ENCODE measurements around the gene CFAP74. TPM values are rescaled to one million over a fixed set of nuclear protein-coding genes. Genes with fewer than 3 reads are reported as not detected.

CFAP74 gene
- total RNA-seq, 6 experiments from 2014 or later: 0.16 to 3.5 (median 0.32) TPM; not detected in 1

DNA sequence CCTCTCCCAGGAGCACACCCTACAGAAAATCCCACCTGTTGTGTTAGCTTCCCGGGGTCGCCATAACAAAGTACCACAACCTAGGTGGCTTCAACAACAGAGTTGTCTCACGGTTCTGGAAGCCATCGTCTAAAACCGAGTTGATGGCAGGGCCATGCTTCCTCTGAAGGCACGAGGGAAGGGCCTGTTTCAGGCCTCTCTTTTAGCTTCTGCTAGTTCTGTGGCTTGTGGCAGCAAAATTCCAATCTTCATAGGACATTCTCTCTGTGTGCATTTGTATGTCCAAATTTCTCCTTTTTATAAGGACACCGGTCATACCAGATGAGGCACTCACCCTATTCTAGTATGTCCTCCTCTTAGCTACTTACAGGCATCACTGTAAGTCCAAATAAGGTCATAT is 3.2 kb downstream of the CFAP74 start:
- Histone ChIP-seq H3K27me3 (peaks cover 0 to 9% of the 10 kb centered on the region in 2 donors), H3K4me1 (no peaks in the 10 kb centered on the region)
- intact Hi-C loops (cut with DNase I): no loop called here

DNA sequence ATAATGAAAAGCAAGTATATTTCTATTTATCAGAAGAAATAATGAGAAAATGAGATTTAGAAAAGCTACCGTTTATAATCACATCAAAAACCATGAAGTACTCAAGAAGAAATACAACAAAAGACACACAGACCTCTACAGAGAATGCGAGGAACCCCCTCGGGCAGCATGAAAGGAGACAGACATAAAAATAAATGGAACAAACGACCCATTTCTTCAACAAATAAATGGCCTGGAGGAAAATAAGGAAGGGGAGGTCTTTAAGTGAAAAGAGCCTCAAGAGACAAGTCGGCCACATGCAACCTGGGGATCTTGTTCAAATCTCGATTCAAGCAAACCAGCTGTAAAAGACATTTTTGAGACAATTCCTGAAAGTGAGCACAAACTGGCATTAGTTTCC is 6.0 kb downstream of the CFAP74 start:
- intact Hi-C loops (cut with DNase I): no loop called here
- Histone ChIP-seq H3K4me1 (no peaks in the 10 kb centered on the region), H3K27me3 (no peaks in the 10 kb centered on the region), H3K36me3 (no peaks in the 10 kb centered on the region), H3K27ac (no peak overlapping the region), H3K9me3 (no peaks in the 10 kb centered on the region), H3K4me3 (no peak overlapping the region)
- no peak for TF ChIP-seq POLR2A (IDR thresholded peaks at IDR 0.05)
- TF ChIP-seq, protein P1, sequence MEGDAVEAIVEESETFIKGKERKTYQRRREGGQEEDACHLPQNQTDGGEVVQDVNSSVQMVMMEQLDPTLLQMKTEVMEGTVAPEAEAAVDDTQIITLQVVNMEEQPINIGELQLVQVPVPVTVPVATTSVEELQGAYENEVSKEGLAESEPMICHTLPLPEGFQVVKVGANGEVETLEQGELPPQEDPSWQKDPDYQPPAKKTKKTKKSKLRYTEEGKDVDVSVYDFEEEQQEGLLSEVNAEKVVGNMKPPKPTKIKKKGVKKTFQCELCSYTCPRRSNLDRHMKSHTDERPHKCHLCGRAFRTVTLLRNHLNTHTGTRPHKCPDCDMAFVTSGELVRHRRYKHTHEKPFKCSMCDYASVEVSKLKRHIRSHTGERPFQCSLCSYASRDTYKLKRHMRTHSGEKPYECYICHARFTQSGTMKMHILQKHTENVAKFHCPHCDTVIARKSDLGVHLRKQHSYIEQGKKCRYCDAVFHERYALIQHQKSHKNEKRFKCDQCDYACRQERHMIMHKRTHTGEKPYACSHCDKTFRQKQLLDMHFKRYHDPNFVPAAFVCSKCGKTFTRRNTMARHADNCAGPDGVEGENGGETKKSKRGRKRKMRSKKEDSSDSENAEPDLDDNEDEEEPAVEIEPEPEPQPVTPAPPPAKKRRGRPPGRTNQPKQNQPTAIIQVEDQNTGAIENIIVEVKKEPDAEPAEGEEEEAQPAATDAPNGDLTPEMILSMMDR (IDR thresholded peaks at IDR 0.05): no peak
- no peak for DNase-seq
- ATAC-seq: no peak
- 61% methylated on average over 6 of the region's 6 CpGs for WGBS (ENCODE audit: insufficient coverage, low coverage, low lambda C conversion rate, missing lambda C conversion rate)

More for the DNA sequence above, 3.2 kb downstream of the CFAP74 start:
- TF ChIP-seq, protein P1 (IDR thresholded peaks at IDR 0.05): no peak
- TF ChIP-seq POLR2A (IDR thresholded peaks at IDR 0.05): no peak
- Histone ChIP-seq H3K9me3 (no peaks in the 10 kb centered on the region), H3K27ac (no peak overlapping the region), H3K4me3 (no peak overlapping the region), H3K36me3 (no peaks in the 10 kb centered on the region)
- ATAC-seq (no peak), DNase-seq (no peak)
- WGBS (ENCODE audit: insufficient coverage, low coverage, low lambda C conversion rate, missing lambda C conversion rate): 77% methylated on average over 4 of the region's 7 CpGs

DNA sequence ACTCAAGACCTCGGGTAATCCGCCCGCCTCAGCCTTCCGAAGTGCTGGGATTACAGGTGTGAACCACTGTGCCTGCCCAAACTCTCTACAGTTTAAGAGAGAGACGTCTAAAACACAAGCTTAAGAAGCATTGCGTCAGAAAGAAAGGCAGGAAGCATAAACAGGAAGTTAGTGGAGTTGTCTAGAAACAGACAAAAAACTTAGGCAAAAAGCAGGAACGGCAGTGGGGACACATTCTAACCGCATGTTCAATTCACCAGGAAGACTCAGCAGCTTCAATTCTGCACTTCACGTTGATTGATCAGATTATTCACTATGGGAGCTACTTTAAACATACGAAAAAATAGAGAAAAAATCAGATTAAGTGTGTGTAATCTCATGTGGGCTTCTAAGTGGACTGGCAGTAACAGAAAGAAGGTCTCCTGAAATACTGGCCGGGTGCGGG is 7.4 kb downstream of the CFAP74 start:
- Histone ChIP-seq H3K4me3 (no peak overlapping the region), H3K36me3 (no peaks in the 10 kb centered on the region), H3K27me3 (no peaks in the 10 kb centered on the region), H3K4me1 (no peaks in the 10 kb centered on the region), H3K27ac (no peak overlapping the region), H3K9me3 (no peaks in the 10 kb centered on the region)
- 46% methylated on average over 12 of the region's 12 CpGs for WGBS (ENCODE audit: insufficient coverage, low coverage, low lambda C conversion rate, missing lambda C conversion rate)
- ATAC-seq: peak; percentile 43 to 65 (median 55)
- intact Hi-C loops (cut with DNase I): no loop called here
- TF ChIP-seq, protein P1 (IDR thresholded peaks at IDR 0.05): no peak
- no peak for TF ChIP-seq POLR2A (IDR thresholded peaks at IDR 0.05)
- no peak for DNase-seq

DNA sequence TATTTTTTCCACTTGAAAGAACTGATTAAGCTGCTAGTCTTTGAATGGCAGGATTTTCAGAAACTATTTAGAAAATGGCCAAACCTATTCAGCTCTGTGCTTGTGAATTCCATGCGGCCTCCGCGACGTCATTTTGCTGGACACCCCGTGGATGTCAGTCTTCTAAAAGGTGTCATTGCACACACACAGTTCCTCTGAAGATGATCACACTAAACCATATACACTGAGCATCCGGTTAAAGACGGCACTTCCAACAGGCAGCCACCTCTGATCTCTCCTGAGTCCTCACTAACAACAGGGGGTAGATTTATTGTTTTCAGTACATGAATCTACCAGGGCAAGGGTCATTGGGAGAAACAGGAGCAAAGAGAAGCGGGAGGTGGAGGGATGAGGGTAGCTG is 9.1 kb downstream of the CFAP74 start:
- TF ChIP-seq, protein P1 (IDR thresholded peaks at IDR 0.05): no peak
- no peak for TF ChIP-seq POLR2A (IDR thresholded peaks at IDR 0.05)
- no peaks in the 10 kb centered on the region for H3K4me1 ChIP-seq
- no peak for ATAC-seq
- no peaks in the 10 kb centered on the region for H3K36me3 ChIP-seq
- no peaks in the 10 kb centered on the region for H3K27me3 ChIP-seq
- H3K9me3 ChIP-seq: no peaks in the 10 kb centered on the region
- 47% methylated on average over 8 of the region's 8 CpGs for WGBS (ENCODE audit: insufficient coverage, low coverage, low lambda C conversion rate, missing lambda C conversion rate)
- H3K4me3 ChIP-seq: no peak overlapping the region
- no peak for DNase-seq
- no peak overlapping the region for H3K27ac ChIP-seq
- intact Hi-C loops (cut with DNase I): no loop called here

DNA sequence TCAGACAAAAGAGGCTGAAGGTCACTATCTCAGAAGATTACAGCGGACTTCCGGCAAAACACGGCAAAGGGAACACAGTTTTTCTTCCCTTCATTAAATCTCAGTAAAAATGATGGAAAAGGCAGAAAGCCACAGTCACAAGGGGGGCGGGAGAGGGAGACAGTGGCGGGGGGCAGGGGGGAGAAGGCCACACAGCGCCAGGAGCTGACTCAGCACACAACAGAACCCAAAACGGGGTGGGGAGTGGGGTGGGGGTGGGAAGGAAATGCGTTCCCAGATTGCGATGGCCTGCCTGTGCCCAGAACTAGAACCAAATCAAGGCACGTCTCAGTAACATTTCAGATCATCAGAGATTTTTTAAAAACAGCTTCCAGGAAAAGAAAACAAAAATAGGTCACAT is 13.4 kb downstream of the CFAP74 start:
- no peaks in the 10 kb centered on the region for H3K36me3 ChIP-seq
- no peak for TF ChIP-seq POLR2A (IDR thresholded peaks at IDR 0.05)
- TF ChIP-seq, protein P1 (IDR thresholded peaks at IDR 0.05): no peak
- intact Hi-C loops (cut with DNase I): no loop called here
- 41% methylated on average over 10 of the region's 10 CpGs for WGBS (ENCODE audit: insufficient coverage, low coverage, low lambda C conversion rate, missing lambda C conversion rate)
- peak; percentile 48 to 73 (median 60) for ATAC-seq
- no peaks in the 10 kb centered on the region for H3K9me3 ChIP-seq
- DNase-seq: no peak
- H3K4me3 ChIP-seq: no peak overlapping the region
- H3K27me3 ChIP-seq: no peaks in the 10 kb centered on the region
- H3K4me1 ChIP-seq: no peaks in the 10 kb centered on the region
- H3K27ac ChIP-seq: peak overlapping the region in 1 of 3 donors; percentile 70
